Hypothalamus (tissue), 51 donors: ENCODE measurements around the gene LRRK2.

Source experiments
- DNase-seq, 51 donors: peaks; one replicate each; lab custom pipeline; 2025; lab: John Stamatoyannopoulos, UW

LRRK2 gene

DNA sequence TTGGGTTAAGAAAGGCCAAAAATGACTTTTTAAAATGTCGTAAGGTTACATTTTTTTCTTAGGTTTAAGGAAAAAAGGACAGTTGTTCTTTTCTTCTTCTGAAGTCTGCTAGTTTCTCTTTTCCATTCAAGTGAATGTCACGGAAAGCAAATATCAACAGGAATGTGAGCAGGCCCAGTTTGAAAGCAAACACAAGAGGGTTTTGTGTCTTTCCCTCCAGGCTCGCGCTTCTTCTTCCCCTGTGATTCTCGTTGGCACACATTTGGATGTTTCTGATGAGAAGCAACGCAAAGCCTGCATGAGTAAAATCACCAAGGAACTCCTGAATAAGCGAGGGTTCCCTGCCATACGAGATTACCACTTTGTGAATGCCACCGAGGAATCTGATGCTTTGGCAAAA is 85.4 kb downstream of the LRRK2 start:
- peak in 3 of 51 donors; percentile 1 to 17 (median 4) for DNase-seq

DNA sequence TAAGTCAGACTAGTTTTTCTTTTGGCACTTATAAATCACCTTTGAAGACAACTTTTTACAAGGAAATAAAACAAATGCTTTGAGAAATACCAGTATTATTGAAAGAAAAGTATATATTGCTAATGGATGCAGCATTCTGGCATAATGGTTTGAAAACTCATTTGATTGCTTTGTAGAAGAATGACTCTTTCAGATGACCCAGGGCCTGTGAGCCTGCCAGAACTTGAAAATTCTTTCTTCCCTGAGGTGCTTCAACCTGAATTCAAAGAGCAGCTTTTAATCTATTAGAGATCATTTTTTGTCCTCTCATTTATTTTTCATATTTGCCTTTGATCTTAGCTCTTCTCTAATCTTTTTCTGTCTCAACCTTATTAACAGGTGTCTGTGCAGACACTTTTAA is 87.4 kb downstream of the LRRK2 start:
- no peak for DNase-seq

DNA sequence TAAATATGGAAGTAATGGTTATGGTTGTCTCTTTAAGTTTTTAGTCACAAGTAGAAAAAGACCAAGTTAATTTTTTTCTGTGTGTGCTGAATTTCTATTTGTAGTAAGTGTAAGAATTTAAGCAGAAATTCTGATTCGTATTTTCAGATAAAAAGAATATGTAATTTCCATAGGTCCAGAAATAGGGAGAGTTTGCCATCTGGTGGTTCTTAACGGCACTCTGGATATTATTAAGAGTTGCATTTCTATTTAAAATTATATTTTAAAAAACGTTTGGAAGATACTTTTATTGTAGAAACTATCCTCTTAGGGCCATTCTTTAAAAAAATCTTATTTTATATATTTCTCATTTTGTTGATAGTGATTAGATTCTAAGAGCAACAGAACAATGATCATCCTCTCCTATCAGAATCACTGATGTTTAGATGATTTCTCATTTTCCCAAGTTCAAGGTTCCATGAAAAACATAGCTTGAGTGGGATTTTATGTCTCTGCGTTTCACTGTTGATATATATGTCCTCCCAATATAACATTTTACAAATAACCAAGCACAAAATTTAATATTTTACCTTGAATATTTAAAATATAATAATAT is 88.3 kb downstream of the LRRK2 start:
- DNase-seq, result no peak

DNA sequence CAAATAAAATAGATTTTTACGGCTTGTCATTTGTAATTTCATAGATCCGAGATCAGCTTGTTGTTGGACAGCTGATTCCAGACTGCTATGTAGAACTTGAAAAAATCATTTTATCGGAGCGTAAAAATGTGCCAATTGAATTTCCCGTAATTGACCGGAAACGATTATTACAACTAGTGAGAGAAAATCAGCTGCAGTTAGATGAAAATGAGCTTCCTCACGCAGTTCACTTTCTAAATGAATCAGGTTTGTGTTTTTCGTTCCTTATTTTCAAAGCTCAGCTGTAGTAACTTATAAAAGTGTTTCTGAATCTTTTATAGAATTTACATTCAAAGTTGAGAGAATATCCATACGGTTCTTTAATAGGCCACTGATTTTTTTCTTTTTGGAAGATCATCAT is 89.1 kb downstream of the LRRK2 start:
- DNase-seq, result no peak

DNA sequence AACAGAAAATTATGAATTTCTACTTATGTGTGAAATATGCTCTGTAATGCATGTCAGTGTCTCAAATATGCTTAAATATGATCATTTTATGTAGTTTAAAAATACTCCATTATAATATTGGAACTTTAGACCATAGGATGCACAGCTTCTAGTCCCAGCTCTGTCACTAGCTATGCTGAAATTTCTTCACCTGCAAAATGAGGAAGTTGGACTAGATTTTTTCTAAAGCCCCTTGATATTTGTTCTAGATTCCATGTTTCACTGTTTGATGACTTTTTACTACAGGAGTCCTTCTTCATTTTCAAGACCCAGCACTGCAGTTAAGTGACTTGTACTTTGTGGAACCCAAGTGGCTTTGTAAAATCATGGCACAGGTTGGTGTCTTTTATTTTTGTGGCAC is 90.1 kb downstream of the LRRK2 start:
- no peak for DNase-seq

DNA sequence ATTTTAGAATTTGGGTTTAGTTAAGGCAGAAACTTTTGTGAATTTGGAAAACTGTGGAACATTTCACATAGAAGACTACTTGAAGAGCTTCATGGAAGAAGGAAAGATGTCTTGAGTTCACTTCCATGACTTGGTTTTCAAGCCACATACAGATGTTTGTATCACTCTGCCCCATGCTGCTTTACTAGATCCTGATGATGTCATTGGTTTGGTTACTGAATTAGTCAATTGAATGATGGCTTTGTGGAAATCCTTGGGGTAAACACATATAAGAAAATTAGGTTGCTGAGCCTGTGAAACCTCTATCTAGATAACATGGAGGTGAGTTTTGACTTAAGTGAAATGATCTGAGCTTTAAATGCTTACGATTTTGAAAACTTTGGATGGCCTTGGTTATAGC is 90.6 kb downstream of the LRRK2 start:
- DNase-seq, result no peak

DNA sequence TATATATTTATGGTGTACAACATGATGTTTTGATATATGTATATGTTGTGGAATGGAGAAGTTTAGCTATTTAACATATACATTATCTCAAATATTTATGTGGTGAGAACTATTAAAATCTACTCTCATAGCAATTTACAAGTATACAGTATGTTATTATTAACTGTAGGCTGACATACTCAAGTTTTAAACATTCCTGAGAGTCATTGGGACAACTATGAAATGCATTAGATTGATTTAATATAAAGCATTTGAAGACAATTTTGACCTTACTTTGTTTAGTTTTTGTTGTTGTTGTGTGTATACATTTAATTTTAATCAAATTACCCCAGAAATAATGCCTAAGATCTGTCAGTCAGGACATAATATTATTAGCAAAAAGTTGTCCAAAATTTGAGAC is 99.5 kb downstream of the LRRK2 start:
- DNase-seq, result no peak

DNA sequence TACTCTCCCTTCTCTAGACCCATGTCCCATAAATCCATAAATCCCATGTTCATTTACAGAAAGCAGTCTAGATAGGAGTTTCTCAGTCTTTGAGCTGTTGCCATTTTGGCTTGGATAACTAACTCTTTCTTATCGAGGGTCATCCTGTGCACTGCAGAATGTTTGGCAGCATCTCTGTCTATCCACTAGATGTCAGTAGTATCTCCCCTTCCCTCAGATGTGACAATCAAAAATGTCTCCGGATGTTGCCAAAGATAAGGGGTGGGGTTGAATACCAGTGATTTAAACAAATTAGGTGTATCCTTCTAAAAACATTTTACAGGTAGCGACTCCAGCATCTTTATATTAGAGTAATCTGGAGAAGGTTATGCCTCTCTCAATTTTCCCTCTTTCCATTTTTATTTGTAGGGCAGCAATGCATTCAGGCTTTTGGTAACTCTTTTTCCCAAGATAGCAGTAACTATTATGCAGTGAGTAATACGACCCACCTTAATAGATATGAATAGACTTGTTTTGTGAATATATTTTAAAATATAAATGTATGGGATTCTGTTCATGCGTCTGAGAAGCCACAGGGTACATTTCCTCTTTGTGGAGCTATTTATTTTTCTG is 100.7 kb downstream of the LRRK2 start:
- peak in 1 of 51 donors; percentile 5 for DNase-seq

DNA sequence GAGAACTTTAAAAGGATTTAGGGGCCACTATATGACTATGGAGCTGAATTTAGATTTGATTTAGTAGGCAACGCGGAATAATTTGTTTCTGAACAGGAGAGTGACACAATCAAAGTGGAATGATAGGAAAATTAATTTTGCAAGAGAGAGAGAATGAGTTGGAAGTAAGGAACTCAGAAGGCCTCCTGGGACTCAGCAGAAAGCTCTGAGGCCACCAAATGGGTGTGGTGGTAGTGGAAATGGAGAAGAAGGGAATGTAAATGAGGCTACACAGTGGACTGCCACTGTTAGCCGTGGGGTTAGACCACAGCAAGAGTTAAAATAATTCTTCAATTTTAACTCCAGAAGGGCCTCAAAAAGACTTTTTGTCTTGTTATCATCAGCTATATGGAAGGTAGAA is 102.7 kb downstream of the LRRK2 start:
- no peak for DNase-seq

DNA sequence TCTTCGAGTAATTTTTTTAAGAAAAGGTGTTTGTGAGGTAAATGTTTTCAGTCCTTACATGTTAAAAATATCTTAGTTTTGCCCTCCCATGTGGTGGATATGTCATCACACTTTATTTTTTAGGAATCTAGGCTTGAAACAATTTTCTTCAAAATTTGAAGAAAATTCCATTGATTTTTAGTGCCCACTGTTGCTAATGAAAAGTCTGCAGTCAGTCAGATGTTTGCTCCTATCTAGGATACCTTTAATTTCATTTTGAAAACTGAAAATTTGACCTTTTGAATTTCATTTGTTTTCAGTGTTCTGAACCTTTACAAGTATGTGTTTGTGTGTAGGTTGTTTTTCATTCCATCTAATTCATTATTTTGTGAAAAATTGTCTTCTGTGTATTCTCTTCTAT is 105.4 kb downstream of the LRRK2 start:
- no peak for DNase-seq

DNA sequence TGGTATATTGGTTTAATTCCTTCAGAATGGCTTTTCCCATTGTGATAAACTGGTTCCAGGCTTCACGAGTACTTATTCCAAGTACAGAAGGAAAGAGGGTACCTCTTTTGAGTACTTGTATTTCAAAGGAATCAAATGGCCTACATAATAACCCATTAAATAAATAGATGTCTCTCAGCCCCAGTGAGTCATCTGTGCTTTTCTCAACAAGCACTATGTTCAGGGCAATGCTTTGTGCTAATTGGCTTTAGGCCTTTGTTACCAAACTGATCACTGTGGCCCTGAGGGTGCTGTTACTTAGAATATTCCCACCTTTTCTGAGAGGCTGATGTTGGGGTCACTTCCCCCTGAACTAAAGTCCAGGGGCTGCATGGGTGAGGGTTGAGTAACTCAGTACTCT is 107.1 kb downstream of the LRRK2 start:
- DNase-seq, result no peak

DNA sequence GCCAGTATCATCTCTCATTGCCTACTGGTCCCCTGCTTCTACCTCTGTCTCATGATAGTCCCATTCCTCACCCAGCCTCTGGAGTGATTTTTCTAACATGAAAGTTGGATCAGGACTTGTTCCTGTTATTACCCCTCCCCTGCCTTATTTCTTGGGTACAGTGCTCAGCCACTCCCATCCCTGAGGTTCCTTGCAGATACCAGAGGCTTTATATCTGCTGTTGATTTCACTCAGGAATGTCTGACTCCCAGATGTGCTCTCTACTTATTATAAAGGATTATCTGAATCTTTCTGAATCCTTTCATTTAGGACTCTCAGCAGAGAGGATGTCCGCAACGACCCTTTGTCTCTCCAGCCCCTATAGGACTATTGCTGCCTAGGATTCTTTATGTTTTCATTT is 111.2 kb downstream of the LRRK2 start:
- peak in 1 of 51 donors; percentile 0 for DNase-seq

DNA sequence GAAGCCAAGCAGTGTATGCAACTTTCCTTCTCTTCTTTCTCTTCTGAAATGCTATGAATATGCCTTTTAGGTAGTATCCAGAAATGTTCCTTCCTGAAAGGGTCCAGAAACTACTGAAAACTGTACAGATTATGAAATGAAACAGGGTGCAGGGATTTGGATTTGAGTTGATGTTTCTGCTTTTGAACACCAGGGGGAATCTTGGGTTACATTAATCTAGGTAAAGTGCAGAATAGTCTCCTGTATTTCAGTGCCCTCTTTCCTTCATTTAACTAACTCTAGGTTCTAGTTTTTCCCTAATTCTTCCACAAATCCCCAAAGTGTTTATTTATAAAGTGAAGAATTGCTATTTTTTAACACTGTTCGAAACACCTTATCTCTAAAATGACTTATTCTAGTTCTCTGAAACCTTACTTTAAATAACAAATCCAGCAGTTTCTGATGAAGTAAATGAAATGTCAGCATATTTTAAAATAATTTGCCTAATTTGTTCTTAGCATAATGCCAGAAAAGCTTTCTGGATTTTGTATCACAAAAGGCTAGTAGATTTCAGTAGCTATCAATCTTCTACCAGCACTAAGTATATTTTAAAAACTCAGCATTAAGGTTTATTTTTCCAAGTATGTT is 111.9 kb downstream of the LRRK2 start:
- no peak for DNase-seq

DNA sequence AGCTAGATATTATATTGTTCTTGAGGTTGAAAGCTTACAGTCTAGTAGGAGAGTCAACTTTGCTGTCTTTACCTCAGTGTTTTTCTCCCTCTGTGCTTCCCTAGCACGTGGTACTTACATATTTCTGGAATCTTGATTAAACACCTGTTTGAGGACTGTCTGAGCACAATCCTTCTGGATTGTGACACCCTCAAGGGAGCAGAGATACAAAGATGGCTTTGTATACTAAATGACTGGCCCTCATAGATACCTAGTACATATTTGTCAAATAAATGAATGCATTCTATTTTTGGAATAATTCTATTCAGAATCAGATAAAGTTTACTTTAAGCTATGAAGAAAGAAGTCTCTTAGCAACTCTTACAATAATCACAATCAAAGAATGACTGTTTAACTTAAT is 113.3 kb downstream of the LRRK2 start:
- no peak for DNase-seq

DNA sequence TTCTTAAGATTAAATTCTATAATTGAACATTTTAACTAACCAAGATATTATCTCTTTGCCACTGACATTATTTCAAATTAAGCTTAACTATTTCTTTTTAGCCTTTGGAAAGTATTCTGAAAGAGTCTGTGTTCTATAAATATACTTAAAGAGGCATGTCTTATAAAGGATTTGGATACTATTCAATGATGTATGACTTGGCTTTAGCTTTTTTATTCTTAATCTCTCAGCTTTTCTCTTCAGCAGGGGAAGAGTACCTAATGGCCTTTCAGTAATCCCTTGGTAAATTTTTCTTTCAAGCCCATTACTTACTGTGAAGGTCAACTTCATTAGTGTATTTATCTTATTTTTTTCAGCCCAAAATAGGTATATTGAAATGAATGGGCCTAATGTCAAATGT is 113.8 kb downstream of the LRRK2 start:
- DNase-seq, result no peak

DNA sequence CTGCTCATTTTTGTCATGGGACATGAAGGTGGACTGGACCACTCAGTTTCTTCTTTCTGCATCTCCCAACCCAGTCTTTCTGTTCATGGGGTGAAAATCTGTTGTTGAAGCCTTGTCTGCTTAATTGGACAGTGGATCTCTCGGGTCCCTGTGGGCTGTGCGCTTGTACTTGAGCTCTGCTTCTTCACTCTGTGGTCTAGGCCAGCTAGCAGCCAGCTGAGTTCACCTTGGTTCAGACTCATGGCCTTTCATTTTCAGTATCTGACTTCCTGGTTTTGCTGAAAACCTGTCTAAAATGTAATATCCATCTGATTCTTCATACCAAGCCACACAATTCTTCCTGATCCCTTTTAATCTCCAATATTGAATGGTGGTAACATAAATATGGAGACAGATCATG is 117.2 kb downstream of the LRRK2 start:
- no peak for DNase-seq

DNA sequence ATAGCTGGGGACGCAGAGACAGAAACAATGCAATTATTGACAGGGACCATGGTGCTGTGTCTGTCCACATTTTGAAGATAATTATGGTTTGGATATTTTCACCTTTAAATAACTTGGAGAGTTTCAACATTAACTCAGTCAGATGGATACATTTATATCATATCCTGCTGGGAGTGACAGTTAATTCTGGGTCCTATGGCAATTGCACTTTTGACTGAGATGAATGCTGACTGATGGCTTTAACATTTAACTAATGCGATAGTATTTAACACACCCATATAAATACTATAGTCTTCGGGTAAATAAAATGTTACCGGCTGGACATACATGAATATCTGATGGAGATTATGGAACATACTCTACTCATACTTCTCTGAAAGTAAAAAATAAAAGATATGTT is 118.3 kb downstream of the LRRK2 start:
- no peak for DNase-seq

DNA sequence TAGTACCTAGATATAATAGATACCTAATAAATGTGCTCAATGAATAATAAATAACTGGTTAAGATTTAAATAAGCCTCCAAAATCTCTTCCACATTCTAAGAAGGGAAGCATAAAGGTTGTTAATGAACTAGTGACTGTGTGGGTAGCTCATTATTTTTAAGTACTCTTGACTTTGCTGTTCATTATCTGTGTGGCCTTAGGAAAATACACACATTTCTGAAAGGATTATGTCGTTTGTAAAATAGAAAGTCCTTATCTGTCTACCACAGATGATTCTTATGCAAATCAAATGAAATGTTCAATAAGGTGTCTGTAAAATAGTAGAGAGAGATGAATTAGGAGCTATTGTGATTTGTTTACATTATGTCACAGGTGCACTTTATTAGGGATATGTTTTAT is 119.5 kb downstream of the LRRK2 start:
- no peak for DNase-seq

DNA sequence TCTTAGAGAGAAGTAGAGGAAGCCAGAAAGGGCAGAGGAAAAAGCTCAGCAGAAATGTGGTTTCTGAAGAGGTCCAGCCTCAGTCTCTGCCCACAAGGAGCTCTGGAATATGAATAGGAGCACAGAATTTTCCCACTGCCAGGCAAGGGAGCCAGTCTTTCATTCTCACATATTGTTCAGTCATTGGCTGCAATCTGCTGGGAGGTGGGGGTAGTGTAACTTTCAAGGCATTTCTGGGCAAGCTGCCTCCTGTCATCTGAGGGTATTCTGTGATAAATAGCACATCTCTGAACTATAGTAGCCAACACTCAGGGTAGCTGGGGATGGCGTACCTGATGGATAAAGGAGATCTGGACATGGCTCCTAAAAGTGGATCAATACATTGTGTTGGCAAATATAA is 127.2 kb downstream of the LRRK2 start:
- peak in 2 of 51 donors; percentile 1 to 7 for DNase-seq

DNA sequence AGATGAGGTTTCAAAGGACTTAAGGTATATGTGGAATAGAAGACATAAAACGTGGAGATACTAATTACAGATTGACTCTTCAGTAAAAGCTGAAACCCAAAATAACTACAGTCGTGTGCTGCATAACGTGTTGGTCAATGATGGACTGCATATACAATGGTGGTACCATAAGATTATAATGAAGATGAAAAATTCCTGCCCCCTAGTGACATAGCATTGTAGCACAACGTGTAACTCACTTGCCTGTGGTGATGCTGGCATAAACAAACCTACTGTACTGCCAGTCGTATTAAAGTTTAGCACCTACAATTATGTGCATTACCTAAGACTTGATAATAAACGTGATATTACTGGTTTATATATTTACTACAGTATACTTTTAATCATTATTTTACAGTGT is 150.3 kb downstream of the LRRK2 start:
- DNase-seq, result no peak

DNA sequence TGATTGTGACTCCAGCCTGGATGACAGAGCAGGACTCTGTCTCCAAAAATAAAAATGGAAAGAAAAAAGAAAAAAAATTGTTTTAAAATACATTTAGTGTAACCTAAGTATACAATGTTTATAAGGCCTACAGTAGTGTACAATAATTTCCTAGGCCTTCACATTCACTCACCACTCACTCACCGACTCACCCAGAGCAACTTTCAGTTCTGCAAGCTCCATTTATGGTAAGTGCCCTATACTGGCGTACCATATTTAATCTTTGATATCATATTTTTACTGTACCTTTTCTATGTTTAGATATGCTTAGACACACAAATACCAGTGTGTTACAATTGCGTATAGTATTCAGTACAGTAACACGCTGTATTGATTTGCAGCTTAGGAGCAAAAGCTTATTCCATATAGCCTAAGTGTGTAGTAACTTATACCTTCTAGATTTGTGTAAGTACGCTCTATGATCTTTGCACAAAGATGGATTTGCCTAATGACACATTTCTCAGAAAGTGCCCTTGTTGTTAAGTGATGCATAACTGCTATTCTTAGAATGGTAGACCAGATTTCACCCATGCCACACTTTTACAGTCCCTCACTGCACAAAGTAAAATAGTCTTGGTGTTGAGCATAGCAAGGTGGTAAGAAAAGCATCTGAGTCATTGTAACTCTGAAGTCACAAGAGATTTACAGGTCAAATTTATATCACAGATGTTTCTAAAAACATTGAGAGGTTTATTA is 151.9 kb downstream of the LRRK2 start:
- DNase-seq, result no peak

DNA sequence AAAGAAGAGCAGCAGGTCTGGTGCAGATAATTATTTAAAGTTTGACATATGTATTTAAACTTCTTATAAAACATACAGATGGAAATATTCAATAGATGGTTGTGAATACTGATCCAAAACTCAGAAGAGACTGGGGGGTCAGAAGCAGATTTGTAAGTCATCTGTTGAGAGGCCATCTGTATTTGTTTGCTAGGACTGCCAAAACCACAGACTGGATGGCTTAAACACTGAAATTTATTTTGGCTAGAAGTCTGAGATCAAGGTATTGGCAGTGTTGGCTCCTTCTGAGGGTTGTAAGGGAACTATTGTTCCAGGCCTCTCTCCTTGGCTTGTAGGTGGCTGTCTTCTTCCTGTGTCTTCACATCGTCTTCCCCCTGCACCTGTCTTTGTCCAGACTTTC is 153.9 kb downstream of the LRRK2 start:
- DNase-seq, result no peak
